ENCODE data around the gene ZSCAN5C.
"Not testable (repeated sequence)": the region's sequence is repeated elsewhere in the genome, so short reads cannot be mapped to it uniquely, and the experiment has no call there.

Gene ZSCAN5C

GRCh38 chr19:56222901-56223300, 20.8 kb downstream of the ZSCAN5C start:
- Histone ChIP-seq H3K9me3 (replicated peaks; ENCODE audit: low read length) (no peaks in the 10 kb centered on the region), H3K4me1 (ENCODE audit: control insufficient read depth, insufficient read depth, low read length) (no peaks in the 10 kb centered on the region), H3K4me2 (ENCODE audit: low read length) (no peak overlapping the region), H3K27me3 (ENCODE audit: control insufficient read depth, insufficient read depth, low read length) (no peaks in the 10 kb centered on the region), H3K36me3 (ENCODE audit: insufficient read depth, low read length) (no peaks in the 10 kb centered on the region), H3K9ac (ENCODE audit: low read depth, low read length) (no peak overlapping the region), H3K4me3 (ENCODE audit: low read length) (no peak overlapping the region)

- H3K4me3 ChIP-seq (ENCODE audit: low read length), result no peak overlapping the region
- H3K36me3 ChIP-seq (ENCODE audit: insufficient read depth, low read length), result no peaks in the 10 kb centered on the region
- no peak overlapping the region for H3K9ac ChIP-seq (ENCODE audit: low read depth, low read length)
- H3K9me3 ChIP-seq (replicated peaks; ENCODE audit: low read length), result no peaks in the 10 kb centered on the region
- H3K4me1 ChIP-seq (ENCODE audit: control insufficient read depth, insufficient read depth, low read length), result no peaks in the 10 kb centered on the region
- no peaks in the 10 kb centered on the region for H3K27me3 ChIP-seq (ENCODE audit: control insufficient read depth, insufficient read depth, low read length)
- no peak overlapping the region for H3K4me2 ChIP-seq (ENCODE audit: low read length)
Measured at GRCh38 chr19:56223481-56223880, 21.4 kb downstream of the ZSCAN5C start.

- no peaks in the 10 kb centered on the region for H3K9me3 ChIP-seq (replicated peaks; ENCODE audit: low read length)
- H3K4me2 ChIP-seq (ENCODE audit: low read length), result peak overlapping the region; percentile 61
- peak overlapping the region; percentile 19 for H3K4me3 ChIP-seq (ENCODE audit: low read length)
- no peaks in the 10 kb centered on the region for H3K27me3 ChIP-seq (ENCODE audit: control insufficient read depth, insufficient read depth, low read length)
- no peak overlapping the region for H3K9ac ChIP-seq (ENCODE audit: low read depth, low read length)
- no peaks in the 10 kb centered on the region for H3K4me1 ChIP-seq (ENCODE audit: control insufficient read depth, insufficient read depth, low read length)
- no peaks in the 10 kb centered on the region for H3K36me3 ChIP-seq (ENCODE audit: insufficient read depth, low read length)
Measured at GRCh38 chr19:56245121-56245740, 43.2 kb downstream of the ZSCAN5C start.

- H3K27me3 ChIP-seq (ENCODE audit: control insufficient read depth, insufficient read depth, low read length); H3K36me3 ChIP-seq (ENCODE audit: insufficient read depth, low read length); H3K4me1 ChIP-seq (ENCODE audit: control insufficient read depth, insufficient read depth, low read length); H3K4me2 ChIP-seq (ENCODE audit: low read length); H3K4me3 ChIP-seq (ENCODE audit: low read length); H3K9ac ChIP-seq (ENCODE audit: low read depth, low read length); H3K9me3 ChIP-seq (replicated peaks; ENCODE audit: low read length): not testable (repeated sequence)
Measured at GRCh38 chr19:56245764-56246163, 43.7 kb downstream of the ZSCAN5C start.

- not testable (repeated sequence) for H3K27me3 ChIP-seq (ENCODE audit: control insufficient read depth, insufficient read depth, low read length); H3K4me2 ChIP-seq (ENCODE audit: low read length); H3K9me3 ChIP-seq (replicated peaks; ENCODE audit: low read length); H3K4me3 ChIP-seq (ENCODE audit: low read length); H3K36me3 ChIP-seq (ENCODE audit: insufficient read depth, low read length); H3K9ac ChIP-seq (ENCODE audit: low read depth, low read length); H3K4me1 ChIP-seq (ENCODE audit: control insufficient read depth, insufficient read depth, low read length)
Measured at GRCh38 chr19:56248736-56249338, 46.8 kb downstream of the ZSCAN5C start.

- H3K36me3 ChIP-seq (ENCODE audit: insufficient read depth, low read length), result no peaks in the 10 kb centered on the region
- H3K9ac ChIP-seq (ENCODE audit: low read depth, low read length), result no peak overlapping the region
- no peaks in the 10 kb centered on the region for H3K27me3 ChIP-seq (ENCODE audit: control insufficient read depth, insufficient read depth, low read length)
- no peak overlapping the region for H3K4me3 ChIP-seq (ENCODE audit: low read length)
- H3K4me1 ChIP-seq (ENCODE audit: control insufficient read depth, insufficient read depth, low read length), result no peaks in the 10 kb centered on the region
- H3K4me2 ChIP-seq (ENCODE audit: low read length), result no peak overlapping the region
- H3K9me3 ChIP-seq (replicated peaks; ENCODE audit: low read length), result no peaks in the 10 kb centered on the region
Measured at GRCh38 chr19:56252699-56253422, 50.8 kb downstream of the ZSCAN5C start.

GRCh38 chr19:56253737-56254136, 51.7 kb downstream of the ZSCAN5C start:
- no peaks in the 10 kb centered on the region for H3K4me1 ChIP-seq (ENCODE audit: control insufficient read depth, insufficient read depth, low read length)

GRCh38 chr19:56258272-56258671, 56.2 kb downstream of the ZSCAN5C start:
- Histone ChIP-seq H3K9me3 (replicated peaks; ENCODE audit: low read length) (no peaks in the 10 kb centered on the region), H3K9ac (ENCODE audit: low read depth, low read length) (no peak overlapping the region), H3K4me2 (ENCODE audit: low read length) (no peak overlapping the region)

More at GRCh38 chr19:56253737-56254136, 51.7 kb downstream of the ZSCAN5C start:
- H3K27me3 ChIP-seq (ENCODE audit: control insufficient read depth, insufficient read depth, low read length), result no peaks in the 10 kb centered on the region
- H3K4me2 ChIP-seq (ENCODE audit: low read length), result no peak overlapping the region
- no peaks in the 10 kb centered on the region for H3K36me3 ChIP-seq (ENCODE audit: insufficient read depth, low read length)
- no peak overlapping the region for H3K9ac ChIP-seq (ENCODE audit: low read depth, low read length)
- no peaks in the 10 kb centered on the region for H3K9me3 ChIP-seq (replicated peaks; ENCODE audit: low read length)
- no peak overlapping the region for H3K4me3 ChIP-seq (ENCODE audit: low read length)

More at GRCh38 chr19:56258272-56258671, 56.2 kb downstream of the ZSCAN5C start:
- no peak overlapping the region for H3K4me3 ChIP-seq (ENCODE audit: low read length)
- no peaks in the 10 kb centered on the region for H3K4me1 ChIP-seq (ENCODE audit: control insufficient read depth, insufficient read depth, low read length)
- H3K36me3 ChIP-seq (ENCODE audit: insufficient read depth, low read length), result no peaks in the 10 kb centered on the region
- H3K27me3 ChIP-seq (ENCODE audit: control insufficient read depth, insufficient read depth, low read length), result no peaks in the 10 kb centered on the region
